NB4 (cell line): ENCODE results near the gene DEPDC4.

Experiments used
- POLR2A ChIP-seq: IDR thresholded peaks from 2 replicates; pipeline ENCODE4 v1.6.1; 2011; ENCODE audit warnings: mild to moderate bottlenecking; ENCODE audit not compliant: insufficient read length; ENCODE audit errors: extremely low read depth
- TF ChIP-seq, protein P1 (sequence below): IDR thresholded peaks from one replicate; pipeline ENCODE4 v1.5.1; 2012; ENCODE audit warnings: low read depth, low read length
- TF ChIP-seq, protein P2 (sequence below): IDR thresholded peaks from 2 replicates; pipeline ENCODE4 v1.6.1; 2011; ENCODE audit warnings: low read depth, low read length

DNA sequence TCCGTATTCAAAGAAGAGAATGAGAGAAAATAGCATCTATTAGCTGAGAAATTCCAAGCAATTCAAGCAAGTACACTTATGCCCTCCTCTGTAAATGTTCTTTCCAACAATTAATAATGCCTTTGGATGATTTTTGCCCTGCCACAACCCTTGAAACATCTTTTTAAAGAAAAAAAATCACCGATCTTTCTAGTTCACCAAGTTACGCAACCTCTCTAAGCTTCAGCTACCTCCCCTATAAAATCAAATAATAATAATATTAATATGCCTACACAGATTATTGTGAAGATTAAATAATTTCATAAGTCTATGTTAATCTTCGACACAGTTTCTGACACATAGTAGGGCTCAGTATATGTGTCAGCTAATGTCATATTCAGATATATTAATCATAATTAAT lies 19.1 kb downstream of the DEPDC4 start:
- TF ChIP-seq, protein P1, sequence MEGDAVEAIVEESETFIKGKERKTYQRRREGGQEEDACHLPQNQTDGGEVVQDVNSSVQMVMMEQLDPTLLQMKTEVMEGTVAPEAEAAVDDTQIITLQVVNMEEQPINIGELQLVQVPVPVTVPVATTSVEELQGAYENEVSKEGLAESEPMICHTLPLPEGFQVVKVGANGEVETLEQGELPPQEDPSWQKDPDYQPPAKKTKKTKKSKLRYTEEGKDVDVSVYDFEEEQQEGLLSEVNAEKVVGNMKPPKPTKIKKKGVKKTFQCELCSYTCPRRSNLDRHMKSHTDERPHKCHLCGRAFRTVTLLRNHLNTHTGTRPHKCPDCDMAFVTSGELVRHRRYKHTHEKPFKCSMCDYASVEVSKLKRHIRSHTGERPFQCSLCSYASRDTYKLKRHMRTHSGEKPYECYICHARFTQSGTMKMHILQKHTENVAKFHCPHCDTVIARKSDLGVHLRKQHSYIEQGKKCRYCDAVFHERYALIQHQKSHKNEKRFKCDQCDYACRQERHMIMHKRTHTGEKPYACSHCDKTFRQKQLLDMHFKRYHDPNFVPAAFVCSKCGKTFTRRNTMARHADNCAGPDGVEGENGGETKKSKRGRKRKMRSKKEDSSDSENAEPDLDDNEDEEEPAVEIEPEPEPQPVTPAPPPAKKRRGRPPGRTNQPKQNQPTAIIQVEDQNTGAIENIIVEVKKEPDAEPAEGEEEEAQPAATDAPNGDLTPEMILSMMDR = no peak
- no peak for TF ChIP-seq POLR2A
- TF ChIP-seq, protein P2, sequence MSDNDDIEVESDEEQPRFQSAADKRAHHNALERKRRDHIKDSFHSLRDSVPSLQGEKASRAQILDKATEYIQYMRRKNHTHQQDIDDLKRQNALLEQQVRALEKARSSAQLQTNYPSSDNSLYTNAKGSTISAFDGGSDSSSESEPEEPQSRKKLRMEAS = no peak
